ENCODE measurements around the gene FAM131A.

GRCh38 chr3:184349563-184350470 lies 12.4 kb downstream of the FAM131A start:
- TF ChIP-seq ZNF138 (CRISPR knock-in tag; conservative IDR thresholded peaks at IDR 0.05) = no peak
- TF ChIP-seq, protein P1, sequence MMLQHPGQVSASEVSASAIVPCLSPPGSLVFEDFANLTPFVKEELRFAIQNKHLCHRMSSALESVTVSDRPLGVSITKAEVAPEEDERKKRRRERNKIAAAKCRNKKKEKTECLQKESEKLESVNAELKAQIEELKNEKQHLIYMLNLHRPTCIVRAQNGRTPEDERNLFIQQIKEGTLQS (CRISPR knock-in tag; conservative IDR thresholded peaks at IDR 0.05) = no peak
- TF ChIP-seq NFYB (CRISPR knock-in tag; conservative IDR thresholded peaks at IDR 0.05; ENCODE audit: low read depth) = no peak
- no peak for TF ChIP-seq ESRRA (CRISPR knock-in tag; IDR thresholded peaks at IDR 0.05; ENCODE audit: borderline replicate concordance)
- TF ChIP-seq CTCF (IDR thresholded peaks at IDR 0.05) = no peak
- no peak for TF ChIP-seq FOXJ3 (CRISPR knock-in tag; IDR thresholded peaks at IDR 0.05; ENCODE audit: borderline replicate concordance)
- no peak for TF ChIP-seq NR3C1 (CRISPR knock-in tag; conservative IDR thresholded peaks at IDR 0.05; ENCODE audit: low read depth)
- TF ChIP-seq TCF7 (CRISPR knock-in tag; IDR thresholded peaks at IDR 0.05; ENCODE audit: low read depth) = no peak
- TF ChIP-seq JUN (CRISPR knock-in tag; IDR thresholded peaks at IDR 0.05) = no peak
- TF ChIP-seq FOXP4 (CRISPR knock-in tag; IDR thresholded peaks at IDR 0.05) = no peak
- TF ChIP-seq, protein P2, sequence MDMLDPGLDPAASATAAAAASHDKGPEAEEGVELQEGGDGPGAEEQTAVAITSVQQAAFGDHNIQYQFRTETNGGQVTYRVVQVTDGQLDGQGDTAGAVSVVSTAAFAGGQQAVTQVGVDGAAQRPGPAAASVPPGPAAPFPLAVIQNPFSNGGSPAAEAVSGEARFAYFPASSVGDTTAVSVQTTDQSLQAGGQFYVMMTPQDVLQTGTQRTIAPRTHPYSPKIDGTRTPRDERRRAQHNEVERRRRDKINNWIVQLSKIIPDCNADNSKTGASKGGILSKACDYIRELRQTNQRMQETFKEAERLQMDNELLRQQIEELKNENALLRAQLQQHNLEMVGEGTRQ (CRISPR knock-in tag; IDR thresholded peaks at IDR 0.05) = no peak

Measured in WTC11 (cell line).